Sigmoid colon (tissue), 7 donors: Measurements from ENCODE around the gene YWHAG. TPM values are rescaled to one million over a fixed set of nuclear protein-coding genes. Genes with fewer than 3 reads are reported as not detected.
A peak's percentile ranks its signal among the peaks of the same experiment; 100 is the strongest.
"Not testable (repeated sequence)": the region's sequence is repeated elsewhere in the genome, so short reads cannot be mapped to it uniquely, and the experiment has no call there.

ENCODE experiments used
- DNase-seq: peaks from one replicate; pipeline ENCODE4 v3.0.0-alpha.2; 2019
- H3K27ac ChIP-seq, 4 donors: fragments of 200-600 bp; sonication (generic); one replicate each; pipeline ENCODE4 v1.5.1; 2016 to 2019; ENCODE audit warnings: mild to moderate bottlenecking in 1 of 4
- H3K27me3 ChIP-seq, 3 donors: fragments of 200-600 bp; sonication (generic); one replicate each; pipeline ENCODE4 v1.5.1; 2019; ENCODE audit warnings: mild to moderate bottlenecking in 1 of 3
- H3K36me3 ChIP-seq, 4 donors: fragments of 200-600 bp; sonication (generic); one replicate each; pipeline ENCODE4 v1.5.1; 2016 to 2019
- H3K4me1 ChIP-seq, 4 donors: fragments of 200-600 bp; sonication (generic); one replicate each; pipeline ENCODE4 v1.5.1; 2017 to 2019
- H3K4me3 ChIP-seq, 4 donors: fragments of 200-600 bp; sonication (generic); one replicate each; pipeline ENCODE4 v1.5.1; 2017 to 2019; ENCODE audit warnings: mild to moderate bottlenecking in 2 of 4, moderate library complexity in 1 of 4
- H3K9me3 ChIP-seq, 4 donors: fragments of 200-600 bp in 3 of 4; sonication (generic) in 3 of 4; one replicate each; pipeline versions ENCODE4 v1.5.1 to v1.6.1; 2013 to 2019
- EP300 ChIP-seq, 4 donors: sonication (generic); formaldehyde crosslinking; IDR thresholded peaks; one replicate each; pipeline ENCODE4 v1.6.1; 2017; ENCODE audit warnings: antibody characterized with exemption in 4 of 4
- POLR2A ChIP-seq, 2 donors: fragments of 450-650 bp; IDR thresholded peaks; one replicate each; pipeline ENCODE4 v1.6.1; 2016; ENCODE audit warnings: antibody characterized with exemption in 2 of 2, mild to moderate bottlenecking in 2 of 2, moderate library complexity in 2 of 2
- POLR2AphosphoS5 ChIP-seq, 4 donors: sonication (generic); formaldehyde crosslinking; IDR thresholded peaks; one replicate each; pipeline ENCODE4 v1.6.1; 2017; ENCODE audit warnings: antibody characterized with exemption in 4 of 4
- WGBS, 2 donors: extraction: QIAGEN DNeasy Blood & Tissue Kit; methylation state at CpG; one replicate each; pipeline ENCODE4 v1.1.7; 2013; 5-methylcytosine and 5-hydroxymethylcytosine counted together
- intact Hi-C: fragments of 100-400 bp; cut with DNase I; formaldehyde crosslinking; loops from one replicate; pipeline ENCODE4 v1.15.1; 2023
- polyA plus RNA-seq, 3 donors: library from polyadenylated mRNA; stranded (reverse); fragments of 200-250 nt; gene quantifications; one replicate each; pipeline ENCODE4 v1.2.3, GENCODE V29; 2013
- total RNA-seq, 4 donors: library from RNA; depleted of rRNA; stranded (reverse); fragments of >200 nt; gene quantifications; one replicate each; pipeline ENCODE4 v1.1.0, GENCODE V29; 2016
- TF ChIP-seq, protein P1 (sequence below), 4 experiments: fragments of 450-650 bp in 3 of 4; fragments of 200-600 bp in 1 of 4; IDR thresholded peaks; one replicate each; pipeline ENCODE4 v1.5.1; 2016 to 2019; ENCODE audit warnings: antibody characterized with exemption in 4 of 4, mild to moderate bottlenecking in 3 of 4, moderate library complexity in 2 of 4
- donor health status: healthy with polysubstance abuse.
- donor health status: Bipolar disorder and iron deficiency.
- donor health status: healthy.

The YWHAG gene
- total and polyA plus RNA-seq, 7 donors = 42.5 to 64.0 (median 54.2) TPM

DNA sequence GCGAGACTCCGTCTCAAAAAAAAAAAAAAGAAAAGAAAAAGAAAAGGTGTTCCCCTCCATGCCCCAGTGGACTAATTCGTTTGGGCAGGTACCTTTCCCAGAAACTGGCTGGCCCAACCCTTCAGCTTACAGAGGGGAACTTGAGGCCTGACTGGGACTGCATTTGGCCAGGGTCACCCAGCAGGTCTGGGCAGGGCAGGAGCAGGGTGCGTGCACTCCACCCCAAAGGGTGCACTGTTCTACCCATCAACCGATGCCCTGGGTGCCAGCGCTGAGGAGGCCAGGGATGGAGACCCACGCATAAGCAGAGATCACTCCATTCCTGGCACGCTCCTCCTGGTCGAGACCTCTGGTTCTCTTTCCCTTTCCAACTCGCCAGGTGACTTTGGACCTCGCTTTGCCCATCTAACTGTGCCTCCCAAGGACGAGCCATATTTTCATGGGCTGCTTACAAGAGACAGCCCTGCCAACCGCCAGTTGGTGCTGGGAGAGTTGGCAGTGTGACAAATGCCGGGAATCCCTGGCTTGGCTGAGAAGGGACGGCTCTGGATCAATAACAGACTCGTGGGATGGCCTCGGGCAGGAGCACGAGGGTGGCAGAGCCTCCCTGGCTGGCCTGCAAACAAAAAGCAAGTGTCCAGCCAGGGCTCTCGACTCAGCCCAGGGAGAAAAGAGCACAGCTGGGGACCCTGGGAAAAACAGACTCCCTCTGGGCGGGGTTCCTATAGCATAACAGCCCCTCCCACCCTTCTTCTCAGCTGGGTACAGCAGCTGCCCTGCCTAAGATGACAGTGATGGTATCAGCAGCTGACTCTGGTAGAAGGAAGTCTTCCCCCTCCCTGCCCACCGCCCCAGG, 48.5 kb downstream of the YWHAG start:
- Histone ChIP-seq H3K4me3 (no peak overlapping the region), H3K36me3 (no peaks in the 10 kb centered on the region), H3K9me3 (no peaks in the 10 kb centered on the region), H3K4me1 (peaks cover 0 to 50% (median 36%) of the 10 kb centered on the region in 4 donors), H3K27ac (peak overlapping the region; percentile 71 to 83 (median 80)), H3K27me3 (no peaks in the 10 kb centered on the region)
- 30 to 64% methylated on average over 21 of the region's 21 CpGs for WGBS, 2 donors
- DNase-seq = peak; percentile 81
- intact Hi-C loops = loop anchor here (5.0 to 10.0 kb wide), 2 partner anchors 236 to 343 kb away; no protein-coding TSS in a partner anchor
- TF ChIP-seq, protein P1, sequence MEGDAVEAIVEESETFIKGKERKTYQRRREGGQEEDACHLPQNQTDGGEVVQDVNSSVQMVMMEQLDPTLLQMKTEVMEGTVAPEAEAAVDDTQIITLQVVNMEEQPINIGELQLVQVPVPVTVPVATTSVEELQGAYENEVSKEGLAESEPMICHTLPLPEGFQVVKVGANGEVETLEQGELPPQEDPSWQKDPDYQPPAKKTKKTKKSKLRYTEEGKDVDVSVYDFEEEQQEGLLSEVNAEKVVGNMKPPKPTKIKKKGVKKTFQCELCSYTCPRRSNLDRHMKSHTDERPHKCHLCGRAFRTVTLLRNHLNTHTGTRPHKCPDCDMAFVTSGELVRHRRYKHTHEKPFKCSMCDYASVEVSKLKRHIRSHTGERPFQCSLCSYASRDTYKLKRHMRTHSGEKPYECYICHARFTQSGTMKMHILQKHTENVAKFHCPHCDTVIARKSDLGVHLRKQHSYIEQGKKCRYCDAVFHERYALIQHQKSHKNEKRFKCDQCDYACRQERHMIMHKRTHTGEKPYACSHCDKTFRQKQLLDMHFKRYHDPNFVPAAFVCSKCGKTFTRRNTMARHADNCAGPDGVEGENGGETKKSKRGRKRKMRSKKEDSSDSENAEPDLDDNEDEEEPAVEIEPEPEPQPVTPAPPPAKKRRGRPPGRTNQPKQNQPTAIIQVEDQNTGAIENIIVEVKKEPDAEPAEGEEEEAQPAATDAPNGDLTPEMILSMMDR (IDR thresholded peaks at IDR 0.05) = no peak
- TF ChIP-seq POLR2AphosphoS5 (IDR thresholded peaks at IDR 0.05) = peak in 2 of 4 donors; percentile 11 to 13

DNA sequence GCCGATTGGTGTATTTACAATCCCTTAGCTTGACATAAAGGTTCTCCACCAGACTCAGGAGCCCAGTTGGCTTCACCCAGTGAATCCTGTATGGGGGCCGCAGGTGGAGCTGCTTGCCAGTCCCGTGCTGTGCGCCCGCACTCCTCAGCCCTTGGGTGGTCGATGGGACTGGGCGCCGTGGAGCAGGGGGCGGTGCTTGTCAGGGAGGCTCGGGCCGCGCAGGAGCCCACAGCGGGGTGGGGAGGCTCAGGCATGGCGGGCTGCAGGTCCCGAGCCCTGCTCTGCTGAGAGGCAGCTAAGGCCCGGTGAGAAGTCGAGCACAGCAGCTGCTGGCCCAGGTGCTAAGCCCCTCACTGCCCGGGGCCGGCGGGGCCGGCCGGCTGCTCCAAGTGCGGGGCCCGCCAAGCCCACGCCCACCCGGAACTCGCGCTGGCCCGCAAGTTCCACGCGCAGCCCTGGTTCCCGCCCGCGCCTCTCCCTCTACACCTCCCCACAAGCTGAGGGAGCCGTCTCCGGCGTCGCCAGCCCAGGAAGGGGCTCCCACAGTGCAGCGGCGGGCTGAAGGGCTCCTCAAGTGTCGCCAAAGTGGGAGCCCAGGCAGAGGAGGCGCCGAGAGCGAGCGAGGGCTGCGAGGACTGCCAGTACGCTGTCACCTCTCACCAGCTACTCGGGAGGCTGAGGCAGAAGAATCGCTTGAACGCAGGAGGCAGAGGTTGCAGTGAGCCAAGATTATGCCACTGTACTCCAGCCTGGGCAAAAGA, 49.3 kb downstream of the YWHAG start:
- Histone ChIP-seq H3K4me1 (peaks cover 0 to 58% (median 44%) of the 10 kb centered on the region in 4 donors), H3K27ac (peak overlapping the region in 3 of 4 donors; percentile 79 to 83 (median 81))
- not testable (repeated sequence) for H3K36me3 ChIP-seq

DNA sequence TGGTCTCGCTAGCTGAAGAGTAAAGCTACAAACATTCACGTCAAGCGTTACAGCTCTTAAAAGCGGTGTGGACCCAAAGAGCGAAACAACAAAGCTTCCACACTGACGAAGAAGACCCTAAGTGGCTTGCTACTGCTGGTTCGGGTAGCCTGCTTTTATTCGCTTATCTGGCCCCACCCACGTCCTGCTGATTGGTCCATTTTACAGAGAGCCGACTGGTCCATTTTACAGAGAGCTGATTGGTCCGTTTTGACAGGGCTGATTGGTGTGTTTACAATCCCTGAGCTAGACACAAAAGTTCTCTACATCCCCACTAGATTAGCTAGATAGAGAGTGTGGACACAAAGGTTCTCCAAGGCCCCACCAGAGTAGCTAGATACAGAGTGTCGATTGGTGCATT, 49.9 kb downstream of the YWHAG start:
- H3K9me3 ChIP-seq, H3K4me3 ChIP-seq, intact Hi-C loops, DNase-seq, H3K27me3 ChIP-seq: not testable (repeated sequence)
- Histone ChIP-seq H3K27ac (peak overlapping the region in 3 of 4 donors; percentile 14 to 100 (median 99)), H3K36me3 (peaks cover 0 to 10% (median 4%) of the 10 kb centered on the region in 4 donors), H3K4me1 (peaks cover 0 to 61% (median 47%) of the 10 kb centered on the region in 4 donors)
- 93% methylated on average over 12 of the region's 12 CpGs for WGBS, 2 donors

More for the DNA sequence above, 49.3 kb downstream of the YWHAG start:
- not testable (repeated sequence) for H3K9me3 ChIP-seq, H3K4me3 ChIP-seq, DNase-seq, H3K27me3 ChIP-seq
- intact Hi-C loops = loop anchor here (5.0 to 10.0 kb wide), 2 partner anchors 235 to 342 kb away; no protein-coding TSS in a partner anchor
- 95 to 96% methylated on average over 50 of the region's 50 CpGs for WGBS, 2 donors

DNA sequence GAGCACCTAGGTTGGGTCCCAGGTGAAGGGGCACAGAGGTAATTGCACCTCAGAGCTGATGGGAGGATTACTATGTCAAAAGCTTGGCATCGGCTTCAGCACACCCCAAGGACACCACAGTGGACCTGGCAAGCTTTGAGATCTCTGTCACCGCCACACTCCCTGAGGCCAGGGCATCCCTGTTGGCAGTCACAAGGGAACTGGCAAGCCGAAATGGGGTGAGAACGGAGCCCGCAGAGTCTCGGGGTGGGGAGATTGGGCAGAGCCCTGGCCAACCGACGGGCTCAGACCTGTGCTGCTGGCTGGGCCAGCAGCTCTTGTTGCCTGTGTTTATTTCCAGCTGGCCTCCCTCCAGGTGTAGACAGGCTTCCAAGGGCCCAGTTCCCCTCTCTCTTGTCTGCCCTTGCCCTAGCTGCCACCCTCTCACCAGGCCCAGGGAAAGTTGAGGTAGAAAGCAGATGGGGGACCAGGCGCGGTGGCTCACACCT, 53.9 kb downstream of the YWHAG start:
- 77 to 83% methylated on average over 10 of the region's 10 CpGs for WGBS, 2 donors
- Histone ChIP-seq H3K27me3 (no peaks in the 10 kb centered on the region), H3K27ac (peak overlapping the region; percentile 96 to 100 (median 99)), H3K36me3 (peaks cover 0 to 14% (median 5%) of the 10 kb centered on the region in 4 donors), H3K4me3 (peak overlapping the region in 3 of 4 donors; percentile 81 to 95 (median 87)), H3K4me1 (peaks cover 0 to 51% (median 44%) of the 10 kb centered on the region in 4 donors), H3K9me3 (no peaks in the 10 kb centered on the region)
- intact Hi-C loops = no loop called here
- peak; percentile 95 for DNase-seq
- TF ChIP-seq EP300 (IDR thresholded peaks at IDR 0.05) (peak in 1 of 4 donors; percentile 64), POLR2A (IDR thresholded peaks at IDR 0.05) (peak in 1 of 2 donors; percentile 6), POLR2AphosphoS5 (IDR thresholded peaks at IDR 0.05) (peak; percentile 33 to 85 (median 81))
- TF ChIP-seq, protein P1 (IDR thresholded peaks at IDR 0.05) = no peak

DNA sequence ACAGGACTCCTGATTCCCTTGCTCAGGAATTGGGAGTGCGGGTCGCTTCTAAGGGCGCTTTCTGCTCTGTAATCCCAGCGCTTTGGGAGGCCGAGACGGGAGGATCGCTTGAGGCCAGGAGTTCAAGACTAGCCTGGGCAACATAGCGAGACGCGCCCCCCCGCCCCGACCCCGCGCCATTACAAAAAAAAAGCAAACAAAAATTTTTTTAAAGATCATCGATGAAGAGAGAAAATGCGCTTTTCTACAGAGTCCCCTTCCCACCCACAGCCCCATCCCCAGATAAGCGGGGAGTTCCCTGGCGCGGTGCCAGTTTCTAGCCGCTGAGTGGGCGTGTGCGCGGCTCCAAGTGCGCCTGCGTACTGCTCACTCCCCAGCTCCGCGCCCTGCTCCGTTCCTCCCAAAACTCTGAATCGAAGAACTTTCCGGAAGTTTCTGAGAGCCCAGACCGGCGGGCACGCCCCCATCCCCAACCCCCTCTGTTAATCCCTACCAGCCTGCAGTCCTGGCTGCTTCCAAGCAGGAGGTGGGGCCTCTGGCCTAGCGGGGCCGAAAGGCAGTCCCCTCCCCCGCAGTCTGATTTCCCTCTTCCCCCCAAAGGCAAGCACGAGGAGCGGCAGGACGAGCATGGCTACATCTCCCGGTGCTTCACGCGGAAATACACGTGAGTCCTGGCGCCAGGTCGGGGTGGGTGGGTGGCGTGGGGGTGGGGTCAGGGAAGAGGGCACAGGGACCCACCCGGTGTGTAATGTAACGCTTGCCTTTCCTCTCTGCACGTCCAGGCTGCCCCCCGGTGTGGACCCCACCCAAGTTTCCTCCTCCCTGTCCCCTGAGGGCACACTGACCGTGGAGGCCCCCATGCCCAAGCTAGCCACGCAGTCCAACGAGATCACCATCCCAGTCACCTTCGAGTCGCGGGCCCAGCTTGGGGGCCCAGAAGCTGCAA, 55.3 kb downstream of the YWHAG start:
- TF ChIP-seq, protein P1 (IDR thresholded peaks at IDR 0.05) = no peak
- TF ChIP-seq POLR2AphosphoS5 (IDR thresholded peaks at IDR 0.05) (peak; percentile 45 to 89 (median 80)), EP300 (IDR thresholded peaks at IDR 0.05) (peak in 1 of 4 donors; percentile 35), POLR2A (IDR thresholded peaks at IDR 0.05) (peak; percentile 23 to 47)
- peaks cover 0 to 14% (median 5%) of the 10 kb centered on the region in 4 donors for H3K36me3 ChIP-seq
- peaks cover 0 to 49% (median 44%) of the 10 kb centered on the region in 4 donors for H3K4me1 ChIP-seq
- intact Hi-C loops = no loop called here
- 4 to 9% methylated on average over 56 of the region's 56 CpGs for WGBS, 2 donors
- peak overlapping the region; percentile 81 to 100 (median 91) for H3K4me3 ChIP-seq
- DNase-seq = peak; percentile 94
- H3K27ac ChIP-seq = peak overlapping the region; percentile 96 to 100 (median 99)
- H3K27me3 ChIP-seq = no peaks in the 10 kb centered on the region
- H3K9me3 ChIP-seq = no peaks in the 10 kb centered on the region
